ENCODE data around the gene ABCB1.
"Not testable (repeated sequence)": the region's sequence is repeated elsewhere in the genome, so short reads cannot be mapped to it uniquely, and the experiment has no call there.

The ABCB1 gene

DNA sequence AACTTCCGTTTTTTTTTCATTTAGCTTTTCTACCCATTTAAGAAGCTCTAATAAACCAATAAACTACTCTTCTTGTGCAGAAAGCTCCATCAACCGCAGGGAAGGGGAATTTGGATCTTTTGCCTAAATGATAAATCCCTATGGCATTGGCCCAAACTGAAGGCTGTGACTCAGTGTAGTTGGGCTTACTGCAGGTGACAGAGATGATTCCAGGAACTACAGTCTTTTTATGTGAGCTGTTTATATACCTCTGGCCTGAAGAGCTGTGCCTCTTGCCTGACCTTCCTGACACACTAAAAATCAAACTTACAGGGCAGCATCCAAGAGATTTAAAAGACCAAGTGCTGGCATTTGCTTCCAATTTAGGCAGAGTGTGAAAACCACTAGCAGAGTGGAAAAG is 25.2 kb downstream of the ABCB1 start:
- DNase-seq (ENCODE audit: low read depth), result no peak

DNA sequence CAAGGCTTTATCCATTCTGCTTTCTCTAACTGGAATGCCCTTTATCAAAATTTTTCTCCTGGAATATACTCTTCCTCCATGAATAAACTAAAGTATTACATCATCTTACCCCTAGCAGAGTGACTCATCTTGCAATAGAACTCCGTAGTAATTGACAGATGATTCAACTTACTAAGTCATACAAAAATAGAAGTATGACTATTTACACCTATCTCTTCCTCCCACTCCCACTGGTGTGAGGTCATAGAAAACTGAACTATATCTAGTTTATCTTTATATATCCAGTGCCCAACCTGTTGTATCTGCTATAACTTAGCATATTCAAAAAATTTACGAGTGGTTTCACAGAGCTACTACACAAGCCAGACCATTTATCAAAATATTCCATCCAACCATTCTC is 26.1 kb downstream of the ABCB1 start:
- no peak for DNase-seq (ENCODE audit: low read depth)

GRCh38 chr7:87572513-87572912 is 28.2 kb downstream of the ABCB1 start:
- not testable (repeated sequence) for DNase-seq (ENCODE audit: low read depth)

GRCh38 chr7:87570178-87570577 is 30.5 kb downstream of the ABCB1 start:
- no peak for DNase-seq (ENCODE audit: low read depth)

- DNase-seq (ENCODE audit: low read depth), result no peak
Measured at GRCh38 chr7:87567052-87567451, 33.6 kb downstream of the ABCB1 start.

DNA sequence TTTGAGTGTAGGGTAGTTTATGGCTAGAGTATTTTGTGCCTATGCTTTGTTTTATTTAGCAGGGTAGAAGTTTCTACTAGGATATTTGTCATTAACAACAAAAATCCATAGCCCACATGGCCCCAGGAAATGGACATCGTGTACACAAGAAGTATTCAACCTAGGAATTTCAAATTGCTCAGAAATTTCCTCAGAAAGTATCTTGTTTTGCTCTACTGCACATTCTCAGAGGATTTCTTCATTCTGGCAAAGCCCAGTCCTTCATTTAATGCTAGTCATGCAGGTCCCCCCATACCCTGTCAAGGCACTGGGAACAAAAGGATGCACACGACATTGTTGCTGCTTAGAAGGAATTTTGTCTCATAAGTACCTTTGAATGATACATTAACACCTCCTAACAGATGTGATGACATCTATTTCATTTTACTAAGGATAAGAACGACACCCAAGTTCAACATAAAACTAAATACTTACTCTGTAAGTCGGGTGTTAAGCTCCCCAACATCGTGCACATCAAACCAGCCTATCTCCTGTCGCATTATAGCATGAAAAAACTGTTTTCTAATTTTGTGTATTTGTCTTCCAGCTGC is 34.3 kb downstream of the ABCB1 start:
- DNase-seq (ENCODE audit: low read depth), result no peak

DNA sequence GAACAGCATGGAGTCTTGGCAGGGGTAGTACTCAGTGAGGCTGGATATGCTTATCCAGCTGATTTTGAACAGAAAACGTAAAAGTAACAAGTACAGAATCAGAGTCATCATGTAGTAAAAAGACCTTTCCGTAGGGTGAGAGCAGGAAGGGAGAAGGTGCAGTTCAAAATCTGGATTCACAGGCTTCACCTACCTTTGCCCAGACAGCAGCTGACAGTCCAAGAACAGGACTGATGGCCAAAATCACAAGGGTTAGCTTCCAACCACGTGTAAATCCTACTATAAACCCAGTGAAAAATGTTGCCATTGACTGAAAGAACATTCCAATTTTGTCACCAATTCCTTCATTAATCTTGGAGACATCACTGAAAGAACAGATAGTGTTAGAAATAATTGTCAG is 34.8 kb downstream of the ABCB1 start:
- no peak for DNase-seq (ENCODE audit: low read depth)

GRCh38 chr7:87564296-87564963 is 36.3 kb downstream of the ABCB1 start:
- DNase-seq (ENCODE audit: low read depth), result no peak

DNA sequence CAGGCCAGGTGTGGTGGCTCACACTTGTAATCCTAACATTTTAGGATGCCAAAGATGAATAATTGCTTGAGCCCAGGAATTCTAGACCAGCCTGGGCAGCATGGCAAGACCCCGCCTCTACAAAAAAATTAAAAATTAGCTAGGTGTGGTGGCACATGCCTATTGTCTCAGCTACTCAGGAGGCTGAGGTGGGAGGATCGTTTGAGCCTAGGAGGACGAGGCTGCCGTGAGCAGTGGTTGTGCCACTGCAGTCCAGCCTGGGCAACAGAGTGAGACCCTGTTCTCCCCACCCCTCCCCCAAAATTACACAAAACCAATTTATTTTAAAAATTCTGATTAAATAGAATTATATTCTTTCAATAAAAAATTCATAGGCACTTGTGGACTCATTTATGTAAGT is 39.0 kb downstream of the ABCB1 start:
- DNase-seq (ENCODE audit: low read depth), result no peak

- no peak for DNase-seq (ENCODE audit: low read depth)
Measured at GRCh38 chr7:87561102-87561501, 39.6 kb downstream of the ABCB1 start.

DNA sequence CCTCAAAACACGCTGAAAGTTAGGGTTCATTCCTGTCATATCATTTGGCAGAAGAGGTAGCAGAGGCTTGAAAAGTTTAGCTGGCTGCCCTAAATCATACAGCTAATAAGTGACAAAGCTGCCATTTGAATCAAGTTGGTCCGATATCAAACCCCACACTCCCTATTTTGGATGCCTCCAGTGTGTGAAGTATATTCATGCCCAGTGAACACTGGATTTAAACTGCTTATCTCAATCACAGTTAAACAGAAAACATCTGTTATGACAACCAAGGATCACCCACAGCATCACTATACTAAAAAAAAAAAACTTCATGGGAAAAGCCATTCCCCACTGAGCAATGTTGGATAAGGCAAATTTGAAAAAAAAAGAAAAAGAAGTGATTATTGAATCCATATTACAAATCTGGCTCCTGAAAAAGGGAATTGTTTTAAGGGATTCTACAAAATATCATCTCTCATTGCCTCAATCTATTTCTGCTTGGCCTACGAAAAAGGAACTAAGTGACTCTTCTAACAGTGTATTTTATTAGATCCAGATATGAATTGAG is 48.3 kb downstream of the ABCB1 start:
- DNase-seq (ENCODE audit: low read depth), result no peak

DNA sequence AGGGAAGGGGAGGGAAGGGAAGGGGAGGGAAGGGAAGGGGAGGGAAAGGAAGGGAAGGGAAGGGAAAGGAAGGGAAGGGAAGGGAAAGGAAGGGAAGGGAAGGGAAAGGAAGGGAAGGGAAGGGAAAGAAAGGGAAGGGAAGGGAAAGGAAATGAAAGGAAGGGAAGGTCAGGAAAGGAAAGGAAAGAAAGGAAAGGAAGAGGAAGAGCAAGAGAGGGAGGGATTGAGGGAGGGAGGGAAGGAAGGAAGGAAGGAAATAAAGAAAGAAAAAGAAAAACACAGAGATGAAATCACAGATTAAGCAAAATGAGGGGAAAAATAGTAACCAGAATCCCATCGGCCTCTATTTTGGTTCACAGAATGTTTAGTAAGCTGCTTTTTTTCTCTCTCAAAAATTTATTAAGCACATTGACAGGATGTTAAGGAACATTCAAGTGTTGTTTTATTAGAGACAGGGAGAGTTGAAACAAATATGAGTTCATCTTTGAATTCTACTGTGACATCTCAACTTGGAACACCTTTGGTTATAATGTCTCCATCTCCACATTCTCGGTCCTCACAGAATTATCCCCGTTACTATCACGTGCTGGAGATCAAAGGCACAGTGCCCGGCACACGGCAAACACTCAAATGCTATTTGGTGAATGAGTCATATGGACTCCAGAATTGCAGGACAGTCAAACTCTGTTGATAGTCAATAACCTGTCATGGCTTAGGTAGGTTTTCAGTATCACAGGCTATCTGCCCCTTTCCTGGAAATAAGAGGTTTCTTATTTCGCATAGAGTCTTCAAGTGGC is 52.4 kb downstream of the ABCB1 start:
- DNase-seq (ENCODE audit: low read depth), result no peak

- DNase-seq (ENCODE audit: low read depth), result no peak
Measured at GRCh38 chr7:87545760-87546159, 54.9 kb downstream of the ABCB1 start.

- no peak for DNase-seq (ENCODE audit: low read depth)
Measured at GRCh38 chr7:87543623-87544022, 57.1 kb downstream of the ABCB1 start.

GRCh38 chr7:87541648-87542047 is 59.0 kb downstream of the ABCB1 start:
- DNase-seq (ENCODE audit: low read depth), result no peak

DNA sequence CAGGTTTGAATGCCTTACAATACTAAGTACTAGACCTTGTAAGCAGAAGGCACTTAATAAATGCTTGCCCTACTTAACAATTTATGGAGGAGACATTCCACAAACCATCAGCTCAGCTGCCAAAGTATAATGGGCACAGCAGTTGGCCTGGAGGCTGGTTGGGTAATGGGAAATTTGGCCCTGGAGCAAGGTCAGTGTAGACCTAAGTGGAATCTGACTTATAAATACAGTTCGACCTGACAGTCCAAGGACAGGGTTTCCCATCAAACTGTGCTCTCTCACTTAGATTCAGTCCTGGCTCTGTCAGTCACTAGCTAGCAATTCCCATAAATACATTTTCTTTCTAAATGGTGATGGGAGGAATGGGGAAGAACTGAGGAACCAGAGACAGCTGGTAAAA is 62.6 kb downstream of the ABCB1 start:
- DNase-seq (ENCODE audit: low read depth), result no peak

- DNase-seq (ENCODE audit: low read depth), result no peak
Measured at GRCh38 chr7:87534072-87534471, 66.6 kb downstream of the ABCB1 start.

DNA sequence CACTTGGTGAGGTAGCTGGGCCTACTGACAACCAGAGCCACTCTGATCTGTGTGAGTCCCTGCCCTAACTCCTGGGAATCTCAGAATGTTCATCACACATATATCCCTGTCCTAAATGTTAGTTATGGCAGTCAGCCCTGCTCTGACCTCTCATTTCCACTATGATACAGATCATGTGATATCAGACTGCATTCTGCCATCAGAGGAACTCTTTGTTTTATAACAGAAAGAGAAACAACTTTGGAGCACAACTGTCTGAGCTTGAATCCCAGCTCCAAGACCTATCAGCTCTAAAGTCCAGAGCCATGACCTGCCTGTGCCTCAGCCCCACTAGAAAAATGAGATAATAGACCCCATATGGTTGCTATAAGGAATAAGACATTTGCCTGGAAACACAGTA is 70.6 kb downstream of the ABCB1 start:
- no peak for DNase-seq (ENCODE audit: low read depth)

DNA sequence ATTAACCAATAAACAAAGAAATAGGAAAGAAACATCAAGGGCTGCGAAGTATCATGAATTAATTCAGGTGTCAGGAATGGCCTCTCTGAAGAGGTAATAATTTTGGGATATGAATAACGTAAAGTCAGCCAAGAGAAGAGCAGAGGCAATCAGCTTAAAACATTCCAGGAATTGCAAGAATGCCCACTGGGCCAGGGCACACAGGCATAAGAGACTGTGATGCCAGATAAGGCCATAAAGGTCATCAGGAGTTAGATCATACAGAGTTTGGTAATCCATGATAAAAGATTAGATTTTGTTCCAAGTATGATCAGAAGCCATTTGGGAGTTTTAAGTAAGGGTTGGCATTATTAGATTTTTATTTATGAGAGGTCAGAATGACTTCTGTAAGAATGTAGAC is 72.0 kb downstream of the ABCB1 start:
- DNase-seq (ENCODE audit: low read depth), result no peak

DNA sequence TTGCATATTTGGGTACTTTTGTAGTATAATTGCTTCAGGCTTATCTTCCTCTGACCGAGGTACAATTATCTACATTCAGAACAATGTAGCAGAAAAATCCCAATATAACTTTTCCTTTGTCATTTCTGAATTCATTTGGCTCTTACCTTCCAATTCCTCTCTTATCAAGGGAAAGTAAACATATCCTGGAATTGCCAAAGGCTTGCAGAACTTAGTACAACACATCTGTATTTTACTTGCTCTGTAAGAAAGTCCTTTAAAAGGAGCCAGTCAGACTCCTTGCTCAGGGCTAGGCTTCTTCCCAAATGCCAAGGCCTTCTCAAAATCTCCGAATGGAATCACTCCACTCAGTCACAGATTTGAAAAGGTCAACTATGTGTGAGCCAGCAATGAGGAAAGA is 81.9 kb downstream of the ABCB1 start:
- DNase-seq (ENCODE audit: low read depth), result no peak

DNA sequence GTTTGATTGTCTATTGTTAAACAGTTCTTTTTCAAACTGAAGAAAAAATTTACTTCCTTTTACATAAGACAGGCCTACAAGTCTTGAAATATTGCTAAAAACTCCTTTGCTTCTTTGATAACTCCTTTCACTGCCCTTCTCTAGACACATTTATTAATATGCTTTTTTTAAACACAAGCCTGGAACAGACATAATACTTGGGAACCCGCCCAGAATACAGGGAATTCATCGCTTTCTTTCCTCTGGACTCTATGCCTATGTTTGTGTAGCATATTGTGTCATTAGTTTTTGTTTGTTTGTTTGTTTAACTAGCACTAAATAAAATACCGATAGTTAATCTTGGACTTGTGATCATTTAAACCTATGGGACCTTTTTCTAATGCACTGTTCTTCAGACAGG is 82.8 kb downstream of the ABCB1 start:
- DNase-seq (ENCODE audit: low read depth), result no peak

DNA sequence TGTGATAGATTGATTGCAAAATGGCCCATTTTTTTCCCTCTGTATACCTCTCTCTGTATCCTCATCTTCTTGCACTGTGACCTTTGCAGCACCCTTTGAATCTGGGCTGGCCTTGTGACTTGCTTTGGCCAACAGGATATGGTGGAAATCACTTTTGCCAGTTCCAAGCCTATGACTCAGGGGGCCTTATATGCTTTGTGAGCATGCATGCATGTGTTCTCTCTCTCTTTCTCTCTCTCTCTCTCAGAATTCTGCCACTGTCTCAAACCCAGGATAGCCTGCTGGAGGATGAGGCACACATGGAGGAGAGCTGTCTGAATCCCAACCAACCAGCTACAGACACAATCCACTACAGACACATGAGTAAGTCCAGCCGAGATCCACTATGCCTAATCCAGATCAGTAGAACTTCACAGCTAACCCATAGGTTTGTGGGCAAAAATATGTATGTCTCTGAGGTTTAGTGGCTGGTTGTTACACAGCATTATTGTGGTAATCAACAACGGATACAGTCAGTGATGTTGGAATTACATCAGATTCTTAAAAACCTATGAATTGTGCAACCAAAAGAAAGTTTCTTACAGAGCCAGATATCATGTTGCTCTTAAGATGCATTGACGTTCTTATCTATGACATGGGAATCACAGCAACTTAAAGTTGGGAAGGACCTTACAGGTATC is 83.4 kb downstream of the ABCB1 start:
- DNase-seq (ENCODE audit: low read depth), result no peak
